Aorta (tissue), 5 donors: Measurements from ENCODE around the gene PKMYT1. TPM values are rescaled to one million over a fixed set of nuclear protein-coding genes. Genes with fewer than 3 reads are reported as not detected.

ENCODE experiments used
- ATAC-seq: fragments of 200-7000 bp; cut with Tn5 transposase; one replicate; pipeline ENCODE4 v1.9.1; 2022; ENCODE audit warnings: moderate library complexity; ENCODE audit not compliant: low FRiP score
- DNase-seq, 2 donors: peaks; one replicate each; pipeline ENCODE4 v3.0.0-alpha.2; 2020
- H3K27ac ChIP-seq, 2 donors: one replicate each; pipeline ENCODE4 v1.5.1; 2013; ENCODE audit warnings: low read length in 2 of 2, mild to moderate bottlenecking in 2 of 2, moderate library complexity in 2 of 2, control low read depth in 1 of 2, inconsistent platforms in 1 of 2, low read depth in 1 of 2
- H3K27me3 ChIP-seq, 2 donors: one replicate each; pipeline ENCODE4 v1.6.1; 2013; ENCODE audit warnings: control low read depth in 1 of 2, low read length in 1 of 2, mild to moderate bottlenecking in 1 of 2, moderate library complexity in 1 of 2; ENCODE audit not compliant: insufficient read depth in 2 of 2, control insufficient read depth in 1 of 2
- H3K36me3 ChIP-seq, 2 donors: one replicate each; pipeline ENCODE4 v1.6.1; 2013; ENCODE audit warnings: control low read depth in 1 of 2, low read length in 1 of 2, mild to moderate bottlenecking in 1 of 2; ENCODE audit not compliant: insufficient read depth in 2 of 2, control insufficient read depth in 1 of 2
- H3K4me1 ChIP-seq, 2 donors: one replicate each; pipeline ENCODE4 v1.6.1; 2013; ENCODE audit warnings: low read length in 2 of 2, control low read depth in 1 of 2, mild to moderate bottlenecking in 1 of 2, moderate library complexity in 1 of 2; ENCODE audit not compliant: insufficient read depth in 2 of 2, control insufficient read depth in 1 of 2
- H3K4me3 ChIP-seq, 2 donors: one replicate each; pipeline ENCODE4 v1.5.1; 2013; ENCODE audit warnings: low read length in 2 of 2, control low read depth in 1 of 2, mild to moderate bottlenecking in 1 of 2
- H3K9me3 ChIP-seq: one replicate; pipeline ENCODE4 v1.6.1; 2013; ENCODE audit warnings: mild to moderate bottlenecking, low read length; ENCODE audit not compliant: control insufficient read depth
- WGBS, 2 donors: extraction: QIAGEN DNeasy Blood & Tissue Kit; methylation state at CpG; one replicate each; pipeline ENCODE4 v1.1.7; 2013; 5-methylcytosine and 5-hydroxymethylcytosine counted together
- intact Hi-C, 2 donors: fragments of 100-400 bp; cut with DNase I; formaldehyde crosslinking; loops; one replicate each; pipeline versions ENCODE4 v1.14.2 to v1.15.0; 2022
- polyA plus RNA-seq, 2 donors: library from polyadenylated mRNA; stranded (reverse); fragments of 200-250 nt; gene quantifications; one replicate each; pipeline ENCODE4 v1.2.3, GENCODE V29; 2013
- total RNA-seq, 2 donors: library from RNA; stranded (reverse); fragmentation: NEBNext Ultra II Directional; extraction: Animal tissue kit (Norgen Biotek cat#: 25700); gene quantifications; one replicate each; pipeline ENCODE4 v1.2.1, GENCODE V29; 2021
- donor health status: healthy with polysubstance abuse.
- donor health status: Bipolar disorder and iron deficiency.
- donor health status: DM: no; HTN: no; CAD: no.
- donor health status: DM: no; HTN: no; CAD: no.
- donor health status: DM: yes; HTN: yes; CAD: no.

The PKMYT1 gene
- total and polyA plus RNA-seq, 4 donors = 1.1 to 2.4 (median 1.9) TPM

DNA sequence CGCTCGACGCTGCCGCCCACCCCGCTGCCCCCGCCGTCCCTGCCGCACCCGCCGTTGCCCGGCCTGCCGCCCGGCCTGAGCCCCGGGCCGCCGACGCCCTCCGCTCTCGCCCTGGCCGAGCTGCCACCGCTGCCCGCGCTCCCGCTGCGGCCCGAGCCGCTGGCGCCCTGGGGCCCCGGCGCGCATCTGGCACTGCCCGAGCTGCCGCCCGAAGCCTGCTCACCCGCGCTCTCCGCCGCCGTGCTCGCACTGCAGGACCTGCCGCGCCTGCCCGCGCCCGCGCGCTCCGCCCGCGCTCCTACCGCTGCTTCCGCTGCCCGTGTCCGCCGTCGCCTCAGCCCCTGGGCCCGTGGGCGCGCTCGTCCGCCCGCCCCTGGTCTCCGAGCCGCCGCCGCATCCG is 24.1 kb upstream of the PKMYT1 start:
- Histone ChIP-seq H3K27ac (no peak overlapping the region), H3K27me3 (no peaks in the 10 kb centered on the region), H3K4me1 (no peaks in the 10 kb centered on the region), H3K36me3 (no peaks in the 10 kb centered on the region), H3K4me3 (peak overlapping the region in 1 of 2 donors; percentile 36), H3K9me3 (no peaks in the 10 kb centered on the region)
- ATAC-seq (no peak), DNase-seq (no peak)
- intact Hi-C loops = no loop called here
- WGBS, 2 donors = 0 to 1% methylated on average over 25 to 67 of the region's 67 CpGs

DNA sequence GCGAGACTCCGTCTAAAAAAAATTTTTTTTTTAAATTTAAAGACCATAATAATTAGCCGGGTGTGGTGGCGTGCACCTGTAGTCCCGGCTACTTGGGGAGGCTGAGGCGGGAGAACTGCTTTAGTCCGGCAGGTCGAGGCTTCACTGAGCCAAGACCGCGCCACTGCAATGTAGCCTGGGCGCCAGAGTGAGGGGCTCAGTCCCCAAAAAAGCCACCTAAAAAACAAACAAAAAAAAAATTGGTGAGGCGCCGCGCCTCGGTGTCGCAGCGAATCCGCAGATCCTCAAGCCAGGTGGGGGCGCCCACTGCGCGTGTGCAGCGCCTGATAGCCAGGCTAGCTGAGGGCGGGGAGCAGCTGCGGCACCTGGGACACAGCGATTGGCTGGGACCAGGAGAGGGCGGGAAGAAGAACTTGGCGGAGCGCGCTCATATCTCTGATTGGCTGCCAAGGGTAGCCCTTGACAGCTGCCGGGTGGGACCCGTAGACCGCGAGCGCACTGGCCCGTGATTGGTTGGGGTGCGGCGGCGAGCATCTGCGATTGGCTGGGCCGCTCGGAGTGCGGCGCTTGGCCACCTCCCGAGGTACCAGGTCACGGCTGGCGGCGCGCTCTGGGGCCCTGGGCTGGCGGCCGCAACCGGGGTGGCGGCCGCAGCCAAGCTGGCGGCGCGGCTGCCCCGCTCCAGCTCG is 23.5 kb upstream of the PKMYT1 start:
- H3K27ac ChIP-seq = no peak overlapping the region
- H3K4me3 ChIP-seq = peak overlapping the region in 1 of 2 donors; percentile 36
- no peaks in the 10 kb centered on the region for H3K9me3 ChIP-seq
- intact Hi-C loops = no loop called here
- ATAC-seq (peak; percentile 99), DNase-seq (peak; percentile 98)
- H3K27me3 ChIP-seq = no peaks in the 10 kb centered on the region
- WGBS, 2 donors = 8 to 11% methylated on average over 42 to 58 of the region's 58 CpGs
- no peaks in the 10 kb centered on the region for H3K36me3 ChIP-seq
- H3K4me1 ChIP-seq = no peaks in the 10 kb centered on the region

DNA sequence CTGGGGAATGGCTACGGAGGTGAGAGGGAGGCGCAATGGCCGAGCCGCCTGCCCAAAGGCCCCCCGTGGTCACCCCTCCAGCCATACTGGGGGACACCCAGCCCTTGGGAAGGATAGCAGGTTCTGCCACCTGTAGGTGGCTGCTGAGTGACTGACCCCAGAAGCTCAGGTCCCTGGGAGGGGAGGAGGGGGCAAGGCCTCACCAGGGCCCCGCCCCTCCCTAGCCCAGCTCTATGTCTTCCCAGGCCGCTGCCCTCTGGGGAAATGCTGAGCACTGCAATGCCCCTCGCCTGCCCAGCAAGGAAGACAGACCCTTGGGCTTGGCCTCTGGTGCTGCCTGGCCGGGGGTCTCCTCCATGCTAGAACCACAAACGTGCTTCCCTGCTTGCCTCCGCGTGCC is 21.1 kb upstream of the PKMYT1 start:
- no peak overlapping the region for H3K27ac ChIP-seq
- intact Hi-C loops = no loop called here
- DNase-seq (no peak), ATAC-seq (no peak)
- no peaks in the 10 kb centered on the region for H3K27me3 ChIP-seq
- WGBS, 2 donors = 76 to 80% methylated on average over 12 of the region's 12 CpGs
- H3K4me1 ChIP-seq = no peaks in the 10 kb centered on the region
- H3K4me3 ChIP-seq = no peak overlapping the region
- no peaks in the 10 kb centered on the region for H3K36me3 ChIP-seq
- no peaks in the 10 kb centered on the region for H3K9me3 ChIP-seq

DNA sequence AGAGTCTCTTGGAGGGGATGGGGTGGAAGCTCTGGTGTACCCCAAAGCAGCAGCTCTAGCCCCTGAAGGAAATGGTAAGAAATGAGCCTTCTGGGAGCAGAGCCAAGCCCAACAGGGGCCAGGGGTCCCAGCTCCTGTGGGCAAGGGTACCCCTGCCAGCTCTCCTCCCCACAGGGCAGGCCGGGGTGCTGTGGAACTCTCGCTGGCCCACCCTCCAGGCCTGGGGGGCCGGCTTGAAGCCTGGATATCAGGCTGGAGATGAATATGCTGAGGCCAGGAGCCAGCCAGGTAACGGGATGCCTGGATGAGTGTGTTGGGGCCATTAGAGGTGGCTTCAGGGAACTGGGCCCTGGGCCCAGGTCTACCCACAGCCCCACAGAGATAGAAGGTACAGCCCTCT is 20.3 kb upstream of the PKMYT1 start:
- 80 to 89% methylated on average over 4 of the region's 4 CpGs for WGBS, 2 donors
- no peaks in the 10 kb centered on the region for H3K27me3 ChIP-seq

DNA sequence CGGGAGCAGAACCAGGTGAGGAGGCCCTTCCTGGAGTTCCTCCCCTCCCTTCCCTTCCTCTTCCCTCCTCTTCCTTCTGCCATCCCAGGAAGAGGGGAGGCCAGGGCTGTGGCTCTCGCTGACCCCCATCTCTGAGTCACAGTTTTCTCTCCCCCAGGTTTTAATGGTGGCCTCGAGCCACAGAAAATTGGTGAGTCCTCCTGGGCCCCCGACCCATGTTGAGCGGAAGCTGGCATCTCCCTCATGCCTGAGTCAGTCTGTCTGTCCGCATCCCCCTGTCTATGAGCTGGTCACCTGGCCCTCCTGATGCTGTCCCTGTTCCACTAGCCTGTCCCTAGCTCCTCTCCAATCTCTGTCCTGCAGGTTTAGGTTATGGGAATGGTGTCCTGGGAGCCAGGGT is 19.7 kb upstream of the PKMYT1 start:
- no peaks in the 10 kb centered on the region for H3K4me1 ChIP-seq
- WGBS, 2 donors = 88 to 91% methylated on average over 5 to 6 of the region's 6 CpGs
- DNase-seq = no peak
- H3K4me3 ChIP-seq = no peak overlapping the region
- H3K36me3 ChIP-seq = no peaks in the 10 kb centered on the region
- intact Hi-C loops = no loop called here
- H3K27ac ChIP-seq = no peak overlapping the region
- H3K27me3 ChIP-seq = no peaks in the 10 kb centered on the region
- no peaks in the 10 kb centered on the region for H3K9me3 ChIP-seq
- ATAC-seq = no peak

More for the DNA sequence above, 20.3 kb upstream of the PKMYT1 start:
- H3K9me3 ChIP-seq = no peaks in the 10 kb centered on the region
- intact Hi-C loops = no loop called here
- no peaks in the 10 kb centered on the region for H3K4me1 ChIP-seq
- no peak overlapping the region for H3K27ac ChIP-seq
- H3K4me3 ChIP-seq = no peak overlapping the region
- H3K36me3 ChIP-seq = no peaks in the 10 kb centered on the region
- no peak for DNase-seq
- no peak for ATAC-seq

DNA sequence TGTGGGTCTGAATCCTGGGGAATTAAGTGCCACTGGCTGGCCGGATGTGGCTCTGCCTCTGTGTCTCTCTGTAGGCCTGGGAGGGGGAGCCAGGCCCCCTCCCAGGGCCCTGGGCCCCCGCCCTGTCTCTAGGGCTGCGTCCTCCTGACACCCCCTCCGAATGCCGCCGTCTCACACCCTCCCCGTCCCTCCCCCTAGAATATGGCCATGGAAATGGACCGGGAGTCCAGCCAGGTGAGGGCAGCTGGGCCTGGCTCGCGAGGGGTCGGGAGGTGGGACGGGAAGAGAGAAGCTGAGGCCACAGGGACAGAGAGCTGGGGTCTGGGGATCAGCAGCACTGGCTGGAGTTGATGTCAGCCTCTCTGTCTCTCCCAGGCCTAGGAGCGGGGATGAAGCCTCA is 16.1 kb upstream of the PKMYT1 start:
- H3K4me1 ChIP-seq = no peaks in the 10 kb centered on the region
- H3K36me3 ChIP-seq = no peaks in the 10 kb centered on the region
- no peak for DNase-seq
- 74 to 81% methylated on average over 13 of the region's 13 CpGs for WGBS, 2 donors
- H3K9me3 ChIP-seq = no peaks in the 10 kb centered on the region
- H3K27ac ChIP-seq = no peak overlapping the region
- H3K27me3 ChIP-seq = no peaks in the 10 kb centered on the region
- H3K4me3 ChIP-seq = no peak overlapping the region
- intact Hi-C loops = no loop called here
- ATAC-seq = no peak

DNA sequence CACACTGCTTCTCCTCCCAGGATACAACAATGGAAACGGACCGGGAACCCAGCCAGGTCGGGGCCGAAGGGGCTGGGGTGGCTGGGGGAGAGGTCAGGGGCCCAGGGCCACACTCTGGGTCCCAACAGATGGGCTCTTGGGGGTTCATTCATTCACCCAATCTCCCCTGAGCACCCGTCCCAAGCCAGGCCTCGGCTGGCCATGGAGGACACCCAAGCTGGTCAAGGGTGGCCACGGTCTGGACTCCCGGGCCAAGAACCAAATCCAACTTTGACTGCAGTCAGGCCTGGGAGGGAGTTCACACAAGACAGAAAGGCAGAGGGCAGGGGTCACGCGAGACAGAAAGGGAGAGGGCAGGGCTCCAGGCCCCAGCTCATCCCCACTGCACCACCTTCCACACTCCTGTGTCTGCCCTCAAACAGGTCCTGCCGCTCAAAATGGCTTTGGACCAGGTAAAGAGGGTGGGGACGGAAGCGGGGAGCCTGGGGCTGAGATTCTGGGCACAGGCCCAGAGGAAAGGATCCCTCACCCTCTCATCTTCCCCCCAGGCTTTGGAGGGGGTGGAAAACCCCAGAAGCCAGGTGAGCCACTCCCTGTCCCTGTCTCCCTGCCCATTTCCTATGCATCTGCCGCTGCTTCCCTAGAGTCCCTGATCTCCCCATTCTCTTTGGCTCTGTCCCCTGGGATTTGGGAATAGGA is 12.3 kb upstream of the PKMYT1 start:
- ATAC-seq (no peak), DNase-seq (no peak)
- H3K4me3 ChIP-seq = no peak overlapping the region
- no peaks in the 10 kb centered on the region for H3K27me3 ChIP-seq
- 88 to 92% methylated on average over 14 of the region's 14 CpGs for WGBS, 2 donors
- intact Hi-C loops = no loop called here
- no peaks in the 10 kb centered on the region for H3K4me1 ChIP-seq
- H3K27ac ChIP-seq = no peak overlapping the region
- H3K36me3 ChIP-seq = no peaks in the 10 kb centered on the region
- H3K9me3 ChIP-seq = no peaks in the 10 kb centered on the region

DNA sequence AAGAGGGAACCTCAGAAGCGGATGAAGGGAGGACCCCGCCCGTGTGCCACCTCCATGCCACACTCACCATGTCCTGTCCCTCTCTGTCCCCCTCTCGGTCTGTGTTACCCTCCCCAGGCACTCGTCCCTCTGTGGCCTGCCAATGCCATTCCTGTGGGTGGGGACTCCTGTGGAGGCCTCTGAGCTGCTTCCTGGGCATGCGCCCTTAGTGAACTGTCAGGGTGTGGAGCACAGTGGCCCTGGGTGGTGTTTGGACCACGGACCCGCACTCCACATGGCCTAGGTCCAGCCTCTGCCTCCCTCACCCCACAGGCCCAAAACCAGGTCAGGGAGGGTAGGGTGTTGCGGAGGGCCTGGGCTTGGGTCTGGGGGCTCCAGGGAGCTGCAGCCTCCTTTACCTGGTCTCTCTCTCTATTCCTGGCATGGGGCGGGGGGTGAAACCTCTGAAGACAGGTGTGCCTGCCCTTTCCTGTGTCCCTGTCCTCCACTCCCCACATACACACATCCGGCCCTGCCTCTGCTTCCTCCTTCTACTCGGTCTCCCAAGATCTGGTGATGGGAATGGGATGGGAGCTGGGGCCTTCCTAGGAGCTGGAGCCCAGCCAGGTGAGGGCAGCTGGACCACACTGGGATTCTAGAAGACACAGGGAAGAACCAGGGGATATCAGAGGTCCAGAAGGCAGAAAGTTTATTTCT is 11.5 kb upstream of the PKMYT1 start:
- Histone ChIP-seq H3K27me3 (no peaks in the 10 kb centered on the region), H3K4me1 (no peaks in the 10 kb centered on the region), H3K27ac (no peak overlapping the region), H3K4me3 (no peak overlapping the region), H3K36me3 (no peaks in the 10 kb centered on the region), H3K9me3 (no peaks in the 10 kb centered on the region)
- DNase-seq (no peak), ATAC-seq (no peak)
- intact Hi-C loops = no loop called here
- WGBS, 2 donors = 90 to 92% methylated on average over 12 of the region's 12 CpGs
